NCI-H1048 (cell line): ENCODE measurements around the gene OR10A5.
"Not testable (repeated sequence)": the region's sequence is repeated elsewhere in the genome, so short reads cannot be mapped to it uniquely, and the experiment has no call there.

Experiments
- DNase-seq: peaks from one replicate; lab custom pipeline; 2025; lab: John Stamatoyannopoulos, UW

OR10A5 gene

GRCh38 chr11:6845383-6845782 lies at the start of gene OR10A5:
Gene OR10A5 (plus strand): TSS chr11:6845683. CDS start chr11:6845683, 0 bp downstream.
- no peak for DNase-seq

DNA sequence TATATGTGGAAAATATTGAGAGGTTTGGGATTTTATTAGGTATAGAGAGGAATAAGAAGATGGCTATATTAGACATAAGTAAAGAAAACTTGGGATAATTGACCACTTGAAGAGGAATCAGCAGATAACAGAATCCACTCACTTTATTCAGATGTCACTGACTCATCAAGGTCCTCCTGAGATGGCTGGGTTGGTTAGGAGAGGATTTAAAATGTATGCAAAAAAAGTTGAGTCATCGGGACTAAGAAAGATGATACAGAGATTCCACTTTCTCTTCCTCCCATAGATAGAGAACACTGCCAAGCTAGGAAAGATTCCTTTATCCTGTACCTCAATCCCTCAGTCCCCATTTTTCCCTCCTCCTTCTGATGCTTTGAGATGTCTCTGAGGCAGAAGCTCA lies 46.1 kb upstream of the OR10A5 start, which contains the start of gene OR6A2:
Gene OR6A2, minus strand, starts transcription at position 288 of the 400 bp plus-strand sequence. CDS start 3,981 bp downstream, outside the sequence.
- no peak for DNase-seq

- not testable (repeated sequence) for DNase-seq
Measured at GRCh38 chr11:6801075-6801474, 44.4 kb upstream of the OR10A5 start.

GRCh38 chr11:6812390-6813005 lies 33.0 kb upstream of the OR10A5 start:
- DNase-seq = peak; percentile 8

- DNase-seq = no peak
Measured at GRCh38 chr11:6813656-6814055, 31.8 kb upstream of the OR10A5 start.

DNA sequence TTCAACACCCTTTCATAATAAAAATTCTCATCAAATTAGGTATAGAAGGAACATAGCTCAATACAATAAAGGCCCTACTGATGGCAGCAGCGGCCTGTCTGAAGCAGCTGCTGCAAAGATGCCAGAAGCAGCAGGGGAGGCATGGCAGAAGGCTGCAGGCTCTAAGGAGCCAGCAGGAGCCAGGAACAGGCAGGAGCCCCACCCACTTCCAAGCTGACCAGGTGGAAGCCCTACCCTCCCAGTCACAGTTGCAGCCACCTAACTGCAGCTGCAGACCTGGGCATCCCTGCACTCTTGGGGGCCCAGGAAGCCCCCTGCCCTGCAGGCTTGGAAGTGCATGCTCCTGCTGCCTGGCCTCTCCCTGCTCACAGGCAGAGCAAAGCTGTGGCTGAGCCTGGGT lies 27.8 kb upstream of the OR10A5 start:
- DNase-seq = no peak

GRCh38 chr11:6818967-6819366 lies 26.5 kb upstream of the OR10A5 start:
- DNase-seq = no peak

- DNase-seq = no peak
Measured at GRCh38 chr11:6824136-6824823, 21.2 kb upstream of the OR10A5 start.

DNA sequence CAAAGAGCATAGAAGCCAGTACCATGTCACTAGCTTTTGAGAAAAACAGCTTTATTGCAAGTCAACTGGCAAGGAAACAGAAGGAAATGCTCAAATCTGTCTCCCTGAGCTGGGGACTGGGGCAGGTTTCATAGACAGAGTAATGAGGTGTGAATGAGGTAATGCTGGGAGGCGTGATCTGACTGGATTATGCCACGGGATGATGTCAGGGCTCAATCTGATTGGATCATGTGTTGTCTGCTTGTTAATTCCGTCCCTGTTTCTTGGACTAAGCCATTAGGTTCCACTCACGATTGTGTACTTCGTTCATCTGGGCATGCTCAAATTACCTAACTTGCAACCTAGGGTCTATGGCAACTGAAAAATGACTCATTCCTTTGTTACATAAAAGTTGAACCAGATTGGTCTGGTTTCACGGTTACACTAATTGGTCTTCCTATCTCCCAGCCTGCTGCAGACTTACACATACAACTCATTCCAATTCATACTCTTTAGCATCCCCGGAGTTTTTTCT lies 20.2 kb upstream of the OR10A5 start:
- DNase-seq = no peak

- DNase-seq = no peak
Measured at GRCh38 chr11:6828103-6828502, 17.4 kb upstream of the OR10A5 start.

DNA sequence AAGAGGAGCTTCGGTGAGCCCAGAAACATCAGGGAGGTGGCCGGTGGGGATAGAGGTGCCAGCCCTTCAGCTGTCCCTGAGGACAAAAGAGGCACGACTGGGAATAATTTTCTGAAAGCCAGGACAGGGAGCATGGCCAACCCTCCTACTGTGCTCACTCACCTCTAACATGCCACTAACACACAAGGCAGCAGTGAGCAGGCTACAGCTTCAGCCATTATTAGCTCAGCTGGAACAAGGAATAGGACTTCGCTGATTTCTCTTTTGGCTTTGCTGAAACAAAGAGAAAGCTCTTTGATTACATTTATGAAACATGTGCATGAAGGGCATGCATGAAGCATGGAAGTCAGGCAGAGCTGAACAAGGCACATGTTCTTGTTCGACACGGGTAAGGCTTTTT lies 12.1 kb upstream of the OR10A5 start:
- DNase-seq = no peak

DNA sequence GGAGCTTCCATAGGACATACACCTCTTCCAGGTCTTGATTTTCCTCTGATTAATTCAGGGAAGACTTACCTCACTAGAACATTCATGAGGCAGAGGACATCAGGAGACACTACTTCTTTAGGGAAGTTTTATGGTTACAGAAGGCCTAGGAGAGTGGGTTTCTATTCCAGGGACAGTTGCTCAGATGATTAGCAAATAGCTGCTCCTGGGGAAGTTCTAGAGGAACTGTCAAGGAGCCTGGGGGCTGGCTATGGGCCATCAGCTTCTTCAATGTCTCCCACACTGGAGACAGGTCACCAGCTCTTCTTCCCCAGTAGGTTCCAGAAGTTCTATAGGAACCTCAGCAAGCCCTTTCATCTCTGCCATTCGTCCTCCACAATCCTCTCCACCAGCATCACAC lies 11.5 kb upstream of the OR10A5 start:
- no peak for DNase-seq

GRCh38 chr11:6841694-6842093 lies 3.8 kb upstream of the OR10A5 start:
- no peak for DNase-seq

DNA sequence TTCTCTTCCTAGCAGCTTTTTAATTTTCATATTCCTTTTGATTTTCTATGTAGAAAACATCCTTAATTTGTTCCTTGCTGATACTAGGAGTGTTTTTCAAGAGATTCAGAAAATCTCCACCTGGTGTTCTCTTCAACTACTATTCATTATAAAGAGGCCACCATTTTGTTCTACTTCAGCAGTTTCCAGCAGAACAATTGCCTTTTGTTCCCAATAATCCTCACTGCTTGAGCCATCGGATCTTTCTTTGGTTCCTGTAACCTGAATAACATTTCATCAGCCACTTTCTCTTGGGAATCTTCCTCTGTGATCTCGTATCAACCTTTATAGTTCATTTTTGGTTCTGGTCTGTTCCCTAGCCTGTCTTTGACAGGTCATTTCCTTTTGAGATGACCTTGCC lies 1.8 kb upstream of the OR10A5 start:
- no peak for DNase-seq

GRCh38 chr11:6844356-6844755 lies 1.1 kb upstream of the OR10A5 start:
- DNase-seq = no peak

GRCh38 chr11:6850526-6850925 lies 5.0 kb downstream of the OR10A5 start:
- DNase-seq = no peak

DNA sequence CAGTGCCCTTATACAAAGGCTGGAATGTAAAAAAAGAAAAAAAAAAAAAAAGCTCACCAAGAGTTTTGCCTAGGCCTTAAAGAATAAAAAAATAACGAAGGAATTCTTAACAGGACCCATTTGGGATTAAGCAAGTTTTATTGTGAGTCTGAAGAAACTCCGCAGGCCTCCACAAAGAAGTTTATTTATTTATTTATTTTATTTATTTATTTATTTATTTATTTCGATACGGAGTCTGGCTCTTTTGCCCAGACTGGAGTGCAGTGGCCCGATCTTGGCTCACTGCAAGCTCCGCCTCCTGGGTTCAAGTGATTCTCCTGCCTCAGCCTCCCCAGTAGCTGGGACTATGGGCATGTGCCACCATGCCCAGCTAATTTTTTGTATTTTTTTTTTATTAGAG lies 9.3 kb downstream of the OR10A5 start:
- not testable (repeated sequence) for DNase-seq

GRCh38 chr11:6855971-6856541 lies 10.6 kb downstream of the OR10A5 start:
- DNase-seq = no peak

GRCh38 chr11:6856871-6857270 lies 11.4 kb downstream of the OR10A5 start:
- DNase-seq = no peak

- no peak for DNase-seq
Measured at GRCh38 chr11:6862961-6863360, 17.5 kb downstream of the OR10A5 start, which contains the start of gene OR10A2. Gene OR10A2 (plus strand): TSS chr11:6863057. CDS start chr11:6869755, 6,698 bp downstream.

DNA sequence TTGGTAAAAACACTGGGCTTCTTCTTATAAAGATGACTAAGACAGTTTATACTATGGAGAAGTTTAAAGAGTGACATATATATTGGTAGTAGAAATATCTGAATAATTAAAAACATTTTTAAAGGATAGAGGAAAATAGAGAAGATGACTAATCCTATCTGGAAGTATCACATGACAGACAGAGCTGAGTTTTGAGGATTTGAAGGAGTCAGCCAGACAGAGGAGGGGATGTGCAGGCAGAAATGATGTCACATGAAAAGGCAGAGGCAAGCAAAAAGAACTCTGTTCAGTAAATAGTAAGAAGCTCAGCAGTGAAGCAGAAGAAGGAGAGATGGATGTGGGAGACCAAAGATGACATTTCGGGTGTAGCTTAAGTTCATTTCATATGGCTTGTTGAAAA lies 19.0 kb downstream of the OR10A5 start:
- no peak for DNase-seq

DNA sequence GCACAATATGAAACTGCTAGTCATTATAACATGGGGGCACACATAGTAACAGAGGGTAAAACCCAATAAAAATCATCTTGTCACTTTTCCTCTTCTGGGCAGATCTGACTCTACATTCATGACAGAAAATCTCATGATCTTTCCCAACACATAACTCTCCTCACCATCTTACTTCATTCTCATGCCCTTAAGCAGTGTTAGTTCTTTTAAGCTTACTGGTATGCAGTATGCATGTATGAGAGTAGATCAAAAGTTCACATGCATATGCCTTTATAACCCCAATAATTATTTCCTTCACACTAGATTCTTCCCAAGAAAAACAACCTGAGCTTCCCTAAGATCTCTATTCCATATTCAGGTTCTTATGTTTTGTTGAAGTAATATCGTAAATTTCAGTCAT lies 25.8 kb downstream of the OR10A5 start:
- DNase-seq = no peak

DNA sequence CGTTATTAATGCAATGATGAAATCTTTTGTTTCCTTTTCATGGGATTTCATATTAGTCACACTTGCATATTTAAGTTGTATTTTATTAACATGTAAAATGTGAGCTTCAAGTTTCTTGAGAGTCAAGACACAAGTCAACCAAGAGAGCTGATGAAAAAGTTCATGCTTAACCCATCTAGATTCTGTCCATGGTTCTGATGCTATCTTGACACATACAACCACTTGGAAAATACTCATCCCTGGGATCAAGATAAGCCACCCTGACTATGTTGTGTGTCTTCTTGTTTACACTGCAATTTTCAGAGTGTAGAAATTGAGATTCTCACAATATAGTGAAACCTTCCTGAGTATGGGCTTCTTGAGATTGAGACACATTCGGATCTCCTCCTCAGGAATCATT lies 30.3 kb downstream of the OR10A5 start:
- DNase-seq = no peak
